WTC11 (cell line): ENCODE results near the gene DNAAF1. TPM values are rescaled to one million over a fixed set of nuclear protein-coding genes. Genes with fewer than 3 reads are reported as not detected.

ENCODE experiments used
- ATAC-seq: fragments of 200-7000 bp; cut with Tn5 transposase; 2 replicates; pipeline ENCODE4 v1.10.0; 2021; ENCODE audit warnings: mild to moderate bottlenecking, moderate library complexity
- CTCF ChIA-PET: fragments of 300-600 bp; sonication (Branson Sonifier 250); formaldehyde crosslinking; loops from one replicate; lab custom pipeline; 2021; ENCODE audit warnings: antibody characterized with exemption; lab: Charles Lee
- POLR2A ChIA-PET: fragments of 350-600 bp; sonication (Branson Sonifier 250); formaldehyde crosslinking; loops from one replicate; lab custom pipeline; 2021; ENCODE audit warnings: antibody characterized with exemption; lab: Charles Lee
- DNase-seq: peaks from one replicate; pipeline ENCODE4 v3.0.0; 2021; ENCODE audit warnings: low spot score
- H3K27ac Mint-ChIP-seq: 2 replicates; pipeline ENCODE4 v1.8.0; 2021; ENCODE audit warnings: mixed read lengths
- H3K27me3 Mint-ChIP-seq: 2 replicates; pipeline ENCODE4 v1.8.0; 2021; ENCODE audit warnings: low read depth, mild to moderate bottlenecking, moderate library complexity, mixed read lengths
- H3K36me3 Mint-ChIP-seq: 2 replicates; pipeline ENCODE4 v1.8.0; 2021; ENCODE audit warnings: mixed read lengths
- H3K4me1 Mint-ChIP-seq: 2 replicates; pipeline ENCODE4 v1.8.0; 2022; ENCODE audit warnings: mixed read lengths
- H3K4me3 Mint-ChIP-seq: 2 replicates; pipeline ENCODE4 v1.8.0; 2021; ENCODE audit warnings: mild to moderate bottlenecking, moderate library complexity, mixed read lengths
- H3K9me3 Mint-ChIP-seq: 2 replicates; pipeline ENCODE4 v1.8.0; 2021; ENCODE audit warnings: mixed read lengths
- ATF1 ChIP-seq: sonication (generic); formaldehyde crosslinking; IDR thresholded peaks from 2 replicates; pipeline ENCODE4 v1.8.1; 2023; ENCODE audit warnings: mild to moderate bottlenecking, moderate library complexity, missing genetic modification reagents
- CBFB ChIP-seq: sonication (generic); formaldehyde crosslinking; IDR thresholded peaks from 2 replicates; pipeline ENCODE4 v1.8.1; 2022; ENCODE audit warnings: mild to moderate bottlenecking, low read depth, missing genetic modification reagents
- ESRRA ChIP-seq: sonication (generic); formaldehyde crosslinking; IDR thresholded peaks from 2 replicates; pipeline ENCODE4 v1.8.1; 2022; ENCODE audit warnings: mild to moderate bottlenecking, missing genetic modification reagents, borderline replicate concordance
- ETV6 ChIP-seq: sonication (generic); formaldehyde crosslinking; IDR thresholded peaks from 2 replicates; pipeline ENCODE4 v1.8.1; 2022; ENCODE audit warnings: mild to moderate bottlenecking, missing genetic modification reagents
- FOXJ3 ChIP-seq: sonication (generic); formaldehyde crosslinking; IDR thresholded peaks from 2 replicates; pipeline ENCODE4 v1.9.0; 2021; ENCODE audit warnings: missing genetic modification reagents, mild to moderate bottlenecking, borderline replicate concordance
- KAT7 ChIP-seq: sonication (generic); formaldehyde crosslinking; IDR thresholded peaks from 2 replicates; pipeline ENCODE4 v1.8.1; 2023; ENCODE audit warnings: missing genetic modification reagents, mild to moderate bottlenecking, borderline replicate concordance
- MYBL2 ChIP-seq: sonication (generic); formaldehyde crosslinking; IDR thresholded peaks from 2 replicates; pipeline ENCODE4 v1.8.1; 2023; ENCODE audit warnings: mild to moderate bottlenecking, moderate library complexity, missing genetic modification reagents
- OVOL2 ChIP-seq: fragments of 250-450 bp; sonication (Bioruptor Pico); IDR thresholded peaks from 2 replicates; pipeline ENCODE4 v1.9.0; 2021; ENCODE audit warnings: mild to moderate bottlenecking, borderline replicate concordance
- PRRX2 ChIP-seq: fragments of 250-450 bp; sonication (Bioruptor Pico); IDR thresholded peaks from 2 replicates; pipeline ENCODE4 v1.8.0; 2021; ENCODE audit warnings: mild to moderate bottlenecking
- RELA ChIP-seq: sonication (generic); formaldehyde crosslinking; IDR thresholded peaks from 2 replicates; pipeline ENCODE4 v1.8.1; 2022; ENCODE audit warnings: missing genetic modification reagents, mild to moderate bottlenecking, borderline replicate concordance
- SOX15 ChIP-seq: fragments of 250-450 bp; sonication (Bioruptor Pico); IDR thresholded peaks from 2 replicates; pipeline ENCODE4 v1.9.0; 2021; ENCODE audit warnings: mild to moderate bottlenecking
- TEAD1 ChIP-seq: sonication (generic); formaldehyde crosslinking; IDR thresholded peaks from 2 replicates; pipeline ENCODE4 v1.8.0; 2022; ENCODE audit warnings: mild to moderate bottlenecking, missing genetic modification reagents
- TEAD4 ChIP-seq: sonication (generic); formaldehyde crosslinking; IDR thresholded peaks from 2 replicates; pipeline ENCODE4 v1.8.0; 2022; ENCODE audit warnings: mild to moderate bottlenecking, missing genetic modification reagents
- USF2 ChIP-seq: sonication (generic); formaldehyde crosslinking; IDR thresholded peaks from 2 replicates; pipeline ENCODE4 v1.8.1; 2023; ENCODE audit warnings: mild to moderate bottlenecking, missing genetic modification reagents, moderate library complexity
- ZNF121 ChIP-seq: sonication (generic); formaldehyde crosslinking; IDR thresholded peaks from 2 replicates; pipeline ENCODE4 v1.8.0; 2023; ENCODE audit warnings: missing genetic modification reagents
- ZNF138 ChIP-seq: sonication (generic); formaldehyde crosslinking; conservative IDR thresholded peaks from 2 replicates; pipeline ENCODE4 v1.8.1; 2022; ENCODE audit warnings: mild to moderate bottlenecking, moderate library complexity, missing genetic modification reagents
- ZNF317 ChIP-seq: sonication (generic); formaldehyde crosslinking; IDR thresholded peaks from 2 replicates; pipeline ENCODE4 v1.8.1; 2023; ENCODE audit warnings: low read depth, mild to moderate bottlenecking, moderate library complexity, missing genetic modification reagents, borderline replicate concordance
- ZNF416 ChIP-seq: fragments of 250-450 bp; sonication (Bioruptor Pico); IDR thresholded peaks from 2 replicates; pipeline ENCODE4 v1.9.0; 2021; ENCODE audit warnings: mild to moderate bottlenecking, inconsistent platforms
- total RNA-seq: library from RNA; stranded (reverse); gene quantifications from 3 replicates; pipeline ENCODE4 v1.2.3, GENCODE V29; 2021
- TF ChIP-seq, protein P1 (sequence below): fragments of 250-450 bp; sonication (Bioruptor Pico); IDR thresholded peaks from 2 replicates; pipeline ENCODE4 v1.9.0; 2021; ENCODE audit warnings: mild to moderate bottlenecking, borderline replicate concordance
- TF ChIP-seq, protein P2 (sequence below): sonication (generic); formaldehyde crosslinking; IDR thresholded peaks from 2 replicates; pipeline ENCODE4 v1.8.1; 2022; ENCODE audit warnings: low read depth, mild to moderate bottlenecking, moderate library complexity, missing genetic modification reagents, borderline replicate concordance
- TF ChIP-seq, protein P3 (sequence below): sonication (generic); formaldehyde crosslinking; IDR thresholded peaks from 2 replicates; pipeline ENCODE4 v1.8.0; 2022; ENCODE audit warnings: mild to moderate bottlenecking, missing genetic modification reagents
- TF ChIP-seq, protein P4 (sequence below): sonication (generic); formaldehyde crosslinking; IDR thresholded peaks from 2 replicates; pipeline ENCODE4 v1.8.1; 2023; ENCODE audit warnings: mild to moderate bottlenecking, missing genetic modification reagents
- TF ChIP-seq, protein P5 (sequence below): fragments of 250-450 bp; sonication (Bioruptor Pico); IDR thresholded peaks from 2 replicates; pipeline ENCODE4 v1.9.0; 2021; ENCODE audit warnings: mild to moderate bottlenecking

The DNAAF1 gene
- total RNA-seq, 1 experiment from 2014 or later = 0.20 TPM

DNA sequence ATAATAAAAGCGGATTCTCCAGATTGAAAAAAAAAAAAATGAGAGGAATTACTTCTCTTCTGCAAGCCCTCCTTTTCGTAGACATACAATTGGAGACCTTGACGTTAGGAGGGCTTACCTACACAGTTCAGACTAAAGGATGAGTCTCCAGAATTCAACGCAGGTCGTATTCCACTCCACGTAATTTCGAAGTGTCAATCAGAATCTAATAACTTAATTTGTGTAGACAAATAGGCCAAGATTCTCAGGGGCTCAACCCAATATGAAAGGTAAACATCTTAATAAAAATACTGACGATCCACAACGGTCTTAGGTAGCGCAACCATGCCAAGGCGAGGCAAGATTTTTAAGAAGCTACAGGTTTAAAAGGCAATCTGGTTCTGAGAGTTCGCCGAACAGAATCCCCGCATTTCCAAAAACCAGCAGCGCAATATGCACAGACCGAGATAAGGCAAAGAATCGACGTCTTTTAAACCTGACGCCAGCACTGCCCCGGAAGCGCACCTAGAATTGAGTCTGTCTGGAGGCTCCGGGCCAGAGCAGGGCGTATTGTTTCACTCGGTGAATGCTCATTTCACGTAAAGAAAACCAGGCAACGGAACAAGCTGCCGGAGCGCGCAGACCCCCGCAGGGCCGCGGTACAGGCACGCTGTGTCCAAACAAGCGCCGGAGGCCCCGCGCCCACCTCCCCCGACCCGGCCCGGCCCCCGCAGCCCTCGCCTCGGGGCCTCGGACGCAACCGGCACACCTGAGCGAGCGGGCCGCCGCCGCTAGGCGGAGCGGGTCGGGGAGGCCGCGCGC lies 29.0 kb upstream of the DNAAF1 start:
- Mint-ChIP-seq H3K27me3 (no peaks in the 10 kb centered on the region), H3K9me3 (no peaks in the 10 kb centered on the region), H3K27ac (peak overlapping the region; percentile 97), H3K4me3 (peak overlapping the region; percentile 94), H3K36me3 (no peaks in the 10 kb centered on the region), H3K4me1 (peaks cover 12% of the 10 kb centered on the region)
- ChIA-PET CTCF (interaction anchor here (0.5 to 2.4 kb wide), 25 partner anchors 10 to 1095 kb away, joined by 3 to 29 read pairs (median 4); partner anchors contain the start of genes DNAAF1, HSDL1, SLC38A8 and TAF1C), POLR2A (interaction anchor here (0.6 to 1.7 kb wide), 9 partner anchors 20 to 252 kb away, joined by 3 to 7 read pairs (median 4); partner anchors contain the start of genes ATP2C2, DNAAF1 and HSDL1)
- TF ChIP-seq KAT7 (CRISPR knock-in tag) = 0 out of 2 replicates have a peak, but pooled peaks have one; percentile 26
- no peak for TF ChIP-seq TEAD4
- TF ChIP-seq ZNF317 (CRISPR knock-in tag) = peak; percentile 51; the same call in 1 of the 2 replicates
- 0 out of 2 replicates have a peak, but pooled peaks have one; percentile 4 for TF ChIP-seq ATF1
- no peak; the same call in 1 of the 2 replicates for ATAC-seq
- no peak for DNase-seq

- peaks cover 2% of the 10 kb centered on the region for H3K36me3 Mint-ChIP-seq
- peak; percentile 95 for ATAC-seq
- TF ChIP-seq ZNF416 (no peak), PRRX2 (CRISPR knock-in tag) (no peak), RELA (CRISPR knock-in tag) (no peak), MYBL2 (no peak), USF2 (CRISPR knock-in tag) (no peak), SOX15 (CRISPR knock-in tag) (no peak), ZNF138 (CRISPR knock-in tag) (no peak), ZNF121 (CRISPR knock-in tag) (no peak), ETV6 (CRISPR knock-in tag) (peak; percentile 35; the same call in 1 of the 2 replicates), TEAD1 (CRISPR knock-in tag) (no peak), OVOL2 (no peak), FOXJ3 (CRISPR knock-in tag) (no peak), CBFB (CRISPR knock-in tag) (no peak), ESRRA (CRISPR knock-in tag) (0 out of 2 replicates have a peak, but pooled peaks have one; percentile 60)
- TF ChIP-seq, protein P1, sequence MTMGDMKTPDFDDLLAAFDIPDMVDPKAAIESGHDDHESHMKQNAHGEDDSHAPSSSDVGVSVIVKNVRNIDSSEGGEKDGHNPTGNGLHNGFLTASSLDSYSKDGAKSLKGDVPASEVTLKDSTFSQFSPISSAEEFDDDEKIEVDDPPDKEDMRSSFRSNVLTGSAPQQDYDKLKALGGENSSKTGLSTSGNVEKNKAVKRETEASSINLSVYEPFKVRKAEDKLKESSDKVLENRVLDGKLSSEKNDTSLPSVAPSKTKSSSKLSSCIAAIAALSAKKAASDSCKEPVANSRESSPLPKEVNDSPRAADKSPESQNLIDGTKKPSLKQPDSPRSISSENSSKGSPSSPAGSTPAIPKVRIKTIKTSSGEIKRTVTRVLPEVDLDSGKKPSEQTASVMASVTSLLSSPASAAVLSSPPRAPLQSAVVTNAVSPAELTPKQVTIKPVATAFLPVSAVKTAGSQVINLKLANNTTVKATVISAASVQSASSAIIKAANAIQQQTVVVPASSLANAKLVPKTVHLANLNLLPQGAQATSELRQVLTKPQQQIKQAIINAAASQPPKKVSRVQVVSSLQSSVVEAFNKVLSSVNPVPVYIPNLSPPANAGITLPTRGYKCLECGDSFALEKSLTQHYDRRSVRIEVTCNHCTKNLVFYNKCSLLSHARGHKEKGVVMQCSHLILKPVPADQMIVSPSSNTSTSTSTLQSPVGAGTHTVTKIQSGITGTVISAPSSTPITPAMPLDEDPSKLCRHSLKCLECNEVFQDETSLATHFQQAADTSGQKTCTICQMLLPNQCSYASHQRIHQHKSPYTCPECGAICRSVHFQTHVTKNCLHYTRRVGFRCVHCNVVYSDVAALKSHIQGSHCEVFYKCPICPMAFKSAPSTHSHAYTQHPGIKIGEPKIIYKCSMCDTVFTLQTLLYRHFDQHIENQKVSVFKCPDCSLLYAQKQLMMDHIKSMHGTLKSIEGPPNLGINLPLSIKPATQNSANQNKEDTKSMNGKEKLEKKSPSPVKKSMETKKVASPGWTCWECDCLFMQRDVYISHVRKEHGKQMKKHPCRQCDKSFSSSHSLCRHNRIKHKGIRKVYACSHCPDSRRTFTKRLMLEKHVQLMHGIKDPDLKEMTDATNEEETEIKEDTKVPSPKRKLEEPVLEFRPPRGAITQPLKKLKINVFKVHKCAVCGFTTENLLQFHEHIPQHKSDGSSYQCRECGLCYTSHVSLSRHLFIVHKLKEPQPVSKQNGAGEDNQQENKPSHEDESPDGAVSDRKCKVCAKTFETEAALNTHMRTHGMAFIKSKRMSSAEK (CRISPR knock-in tag) = no peak
- TF ChIP-seq, protein P2, sequence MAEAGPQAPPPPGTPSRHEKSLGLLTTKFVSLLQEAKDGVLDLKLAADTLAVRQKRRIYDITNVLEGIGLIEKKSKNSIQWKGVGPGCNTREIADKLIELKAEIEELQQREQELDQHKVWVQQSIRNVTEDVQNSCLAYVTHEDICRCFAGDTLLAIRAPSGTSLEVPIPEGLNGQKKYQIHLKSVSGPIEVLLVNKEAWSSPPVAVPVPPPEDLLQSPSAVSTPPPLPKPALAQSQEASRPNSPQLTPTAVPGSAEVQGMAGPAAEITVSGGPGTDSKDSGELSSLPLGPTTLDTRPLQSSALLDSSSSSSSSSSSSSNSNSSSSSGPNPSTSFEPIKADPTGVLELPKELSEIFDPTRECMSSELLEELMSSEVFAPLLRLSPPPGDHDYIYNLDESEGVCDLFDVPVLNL = 0 out of 2 replicates have a peak, but pooled peaks have one; percentile 46
- TF ChIP-seq, protein P3, sequence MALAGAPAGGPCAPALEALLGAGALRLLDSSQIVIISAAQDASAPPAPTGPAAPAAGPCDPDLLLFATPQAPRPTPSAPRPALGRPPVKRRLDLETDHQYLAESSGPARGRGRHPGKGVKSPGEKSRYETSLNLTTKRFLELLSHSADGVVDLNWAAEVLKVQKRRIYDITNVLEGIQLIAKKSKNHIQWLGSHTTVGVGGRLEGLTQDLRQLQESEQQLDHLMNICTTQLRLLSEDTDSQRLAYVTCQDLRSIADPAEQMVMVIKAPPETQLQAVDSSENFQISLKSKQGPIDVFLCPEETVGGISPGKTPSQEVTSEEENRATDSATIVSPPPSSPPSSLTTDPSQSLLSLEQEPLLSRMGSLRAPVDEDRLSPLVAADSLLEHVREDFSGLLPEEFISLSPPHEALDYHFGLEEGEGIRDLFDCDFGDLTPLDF (CRISPR knock-in tag) = no peak
- TF ChIP-seq, protein P4, sequence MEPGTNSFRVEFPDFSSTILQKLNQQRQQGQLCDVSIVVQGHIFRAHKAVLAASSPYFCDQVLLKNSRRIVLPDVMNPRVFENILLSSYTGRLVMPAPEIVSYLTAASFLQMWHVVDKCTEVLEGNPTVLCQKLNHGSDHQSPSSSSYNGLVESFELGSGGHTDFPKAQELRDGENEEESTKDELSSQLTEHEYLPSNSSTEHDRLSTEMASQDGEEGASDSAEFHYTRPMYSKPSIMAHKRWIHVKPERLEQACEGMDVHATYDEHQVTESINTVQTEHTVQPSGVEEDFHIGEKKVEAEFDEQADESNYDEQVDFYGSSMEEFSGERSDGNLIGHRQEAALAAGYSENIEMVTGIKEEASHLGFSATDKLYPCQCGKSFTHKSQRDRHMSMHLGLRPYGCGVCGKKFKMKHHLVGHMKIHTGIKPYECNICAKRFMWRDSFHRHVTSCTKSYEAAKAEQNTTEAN (CRISPR knock-in tag) = 0 out of 2 replicates have a peak, but pooled peaks have one; percentile 81
- TF ChIP-seq, protein P5, sequence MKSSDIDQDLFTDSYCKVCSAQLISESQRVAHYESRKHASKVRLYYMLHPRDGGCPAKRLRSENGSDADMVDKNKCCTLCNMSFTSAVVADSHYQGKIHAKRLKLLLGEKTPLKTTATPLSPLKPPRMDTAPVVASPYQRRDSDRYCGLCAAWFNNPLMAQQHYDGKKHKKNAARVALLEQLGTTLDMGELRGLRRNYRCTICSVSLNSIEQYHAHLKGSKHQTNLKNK (CRISPR knock-in tag) = no peak
These were observed 28.2 kb upstream of the DNAAF1 start, which contains the start of gene MBTPS1 for GRCh38 chr16:84116720-84117493. Gene MBTPS1, minus strand, starts transcription at chr16:84116942. Its CDS starts 15,159 bp downstream, at chr16:84101783.

More at GRCh38 chr16:84116720-84117493, 28.2 kb upstream of the DNAAF1 start, which contains the start of gene MBTPS1:
- ChIA-PET CTCF (interaction anchor here (0.5 to 2.4 kb wide), 26 partner anchors 11 to 1094 kb away, joined by 3 to 29 read pairs (median 4); partner anchors contain the start of genes DNAAF1, HSDL1, SLC38A8 and TAF1C), POLR2A (interaction anchor here (0.6 to 1.7 kb wide), 9 partner anchors 19 to 251 kb away, joined by 3 to 7 read pairs (median 4); partner anchors contain the start of genes ATP2C2, DNAAF1 and HSDL1)
- Mint-ChIP-seq H3K4me3 (peak within 1 kb of the TSS; percentile 94), H3K9me3 (no peaks in the 10 kb centered on the region), H3K27me3 (no peaks in the 10 kb centered on the region), H3K27ac (peak within 1 kb of the TSS; percentile 97), H3K4me1 (peaks cover 11% of the 10 kb centered on the region)
- DNase-seq = peak; percentile 98
